Measurements from ENCODE around the gene SMIM38.

The SMIM38 gene

DNA sequence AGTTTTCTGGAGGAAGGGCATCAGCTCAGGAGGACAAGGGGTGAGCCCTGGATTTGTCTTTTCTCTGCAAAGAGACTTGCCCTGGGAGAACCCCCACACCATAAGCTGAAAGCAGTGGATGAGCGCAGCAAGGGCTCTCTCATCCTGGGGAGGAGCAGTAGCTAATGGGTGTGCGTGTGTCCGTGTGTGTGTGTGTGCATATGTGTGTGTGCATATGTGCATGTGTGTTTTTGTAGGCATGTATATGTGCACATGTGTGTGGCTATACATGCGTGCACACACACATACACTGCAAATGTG lies 45.3 kb downstream of the SMIM38 start:
- no peak overlapping the region for H3K4me3 ChIP-seq (ENCODE audit: control insufficient read depth, low read depth, low read length)
- no peak for DNase-seq (ENCODE audit: low read depth)
- TF ChIP-seq, protein P1, sequence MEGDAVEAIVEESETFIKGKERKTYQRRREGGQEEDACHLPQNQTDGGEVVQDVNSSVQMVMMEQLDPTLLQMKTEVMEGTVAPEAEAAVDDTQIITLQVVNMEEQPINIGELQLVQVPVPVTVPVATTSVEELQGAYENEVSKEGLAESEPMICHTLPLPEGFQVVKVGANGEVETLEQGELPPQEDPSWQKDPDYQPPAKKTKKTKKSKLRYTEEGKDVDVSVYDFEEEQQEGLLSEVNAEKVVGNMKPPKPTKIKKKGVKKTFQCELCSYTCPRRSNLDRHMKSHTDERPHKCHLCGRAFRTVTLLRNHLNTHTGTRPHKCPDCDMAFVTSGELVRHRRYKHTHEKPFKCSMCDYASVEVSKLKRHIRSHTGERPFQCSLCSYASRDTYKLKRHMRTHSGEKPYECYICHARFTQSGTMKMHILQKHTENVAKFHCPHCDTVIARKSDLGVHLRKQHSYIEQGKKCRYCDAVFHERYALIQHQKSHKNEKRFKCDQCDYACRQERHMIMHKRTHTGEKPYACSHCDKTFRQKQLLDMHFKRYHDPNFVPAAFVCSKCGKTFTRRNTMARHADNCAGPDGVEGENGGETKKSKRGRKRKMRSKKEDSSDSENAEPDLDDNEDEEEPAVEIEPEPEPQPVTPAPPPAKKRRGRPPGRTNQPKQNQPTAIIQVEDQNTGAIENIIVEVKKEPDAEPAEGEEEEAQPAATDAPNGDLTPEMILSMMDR (conservative IDR thresholded peaks at IDR 0.05; ENCODE audit: control insufficient read depth, insufficient read depth, low read depth, low read length) = no peak

DNA sequence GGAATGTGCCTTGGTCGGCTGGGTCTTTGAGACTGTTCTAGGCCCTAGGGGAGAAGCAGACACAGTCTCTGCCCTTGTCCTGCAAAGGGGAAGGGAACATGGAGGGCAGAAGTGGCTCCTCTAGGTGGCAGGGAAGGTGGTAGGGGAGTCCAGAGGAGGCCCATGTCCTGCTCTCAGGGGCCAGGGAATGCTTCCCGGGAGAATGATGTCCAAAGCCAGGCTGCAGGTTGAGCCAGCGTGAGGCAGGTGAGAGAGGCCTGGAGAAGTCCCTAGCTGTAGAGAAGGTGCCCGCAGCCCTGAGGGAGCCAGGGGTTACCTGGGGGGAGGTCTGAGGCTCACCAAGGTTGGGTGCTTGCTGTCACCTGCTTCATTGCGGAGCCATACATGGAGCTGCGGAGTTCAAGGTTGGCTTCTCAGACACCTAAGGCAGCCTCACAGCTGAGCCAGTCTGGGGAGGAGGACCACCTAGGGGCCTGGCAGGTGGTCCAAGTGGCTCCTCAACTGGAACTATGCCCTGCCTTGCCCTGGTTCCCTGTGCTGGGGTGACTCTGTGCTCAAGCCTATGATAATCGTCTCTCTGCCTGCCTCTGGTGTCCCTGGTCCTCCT lies 46.1 kb downstream of the SMIM38 start:
- H3K4me3 ChIP-seq (ENCODE audit: control insufficient read depth, low read depth, low read length) = no peak overlapping the region
- DNase-seq (ENCODE audit: low read depth) = no peak
- TF ChIP-seq, protein P1 (conservative IDR thresholded peaks at IDR 0.05; ENCODE audit: control insufficient read depth, insufficient read depth, low read depth, low read length) = no peak

DNA sequence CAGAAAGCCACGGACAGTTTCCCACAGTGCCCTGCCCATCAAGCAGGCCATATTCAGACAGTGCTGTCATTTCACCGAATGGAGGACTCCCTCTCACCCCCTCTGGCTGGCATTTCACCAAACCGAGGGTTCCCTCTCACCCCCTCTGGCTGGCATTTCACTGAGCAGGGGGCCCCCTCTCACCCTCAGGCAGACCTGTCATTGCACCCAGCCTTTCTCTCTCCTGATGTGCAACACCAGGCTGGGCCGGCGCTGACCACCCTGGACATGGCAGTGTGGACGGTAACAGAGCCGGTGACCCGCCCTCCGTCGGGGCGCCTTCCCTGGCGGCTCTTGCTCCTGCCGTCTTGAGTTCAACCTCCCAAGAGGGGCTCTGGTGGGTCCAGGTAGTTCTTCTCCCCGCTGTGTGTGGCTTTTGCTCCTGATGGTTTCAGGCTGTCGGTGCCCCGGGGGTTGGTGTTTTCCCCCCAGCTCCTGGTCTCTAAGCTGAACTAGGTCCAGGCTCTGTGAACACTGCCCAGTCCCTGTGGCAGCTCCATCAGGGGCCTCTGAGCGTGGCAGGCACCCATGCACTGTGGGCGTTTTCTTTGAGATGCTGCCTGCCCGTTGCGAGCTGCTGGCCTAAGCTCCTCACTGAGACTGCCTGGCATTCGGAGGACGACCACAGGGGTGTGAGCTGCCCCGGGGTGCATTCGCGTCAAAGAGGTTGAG lies 46.9 kb downstream of the SMIM38 start:
- TF ChIP-seq, protein P1 (conservative IDR thresholded peaks at IDR 0.05; ENCODE audit: control insufficient read depth, insufficient read depth, low read depth, low read length) = no peak
- no peak for DNase-seq (ENCODE audit: low read depth)
- H3K4me3 ChIP-seq (ENCODE audit: control insufficient read depth, low read depth, low read length) = no peak overlapping the region

DNA sequence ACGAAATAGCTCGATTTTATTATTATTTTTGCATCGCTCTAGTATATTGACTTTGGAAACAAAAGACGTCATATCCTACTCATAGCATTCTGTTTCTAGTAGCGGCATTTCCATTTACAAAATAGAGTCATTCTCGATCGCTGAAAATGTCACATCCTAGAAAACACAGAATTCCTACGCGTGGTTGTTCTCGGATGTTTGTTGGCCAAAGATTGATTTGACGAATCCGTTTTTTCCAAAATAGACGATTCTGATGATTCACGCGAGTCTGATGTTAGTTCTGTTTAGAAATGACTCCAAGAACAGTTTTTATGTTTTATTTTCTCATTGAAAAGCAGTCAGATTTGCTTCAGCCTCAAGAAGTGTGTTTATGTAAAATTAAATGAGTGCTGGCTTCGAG lies 47.6 kb downstream of the SMIM38 start:
- DNase-seq (ENCODE audit: low read depth) = no peak
- H3K4me3 ChIP-seq (ENCODE audit: control insufficient read depth, low read depth, low read length) = no peak overlapping the region
- TF ChIP-seq, protein P1 (conservative IDR thresholded peaks at IDR 0.05; ENCODE audit: control insufficient read depth, insufficient read depth, low read depth, low read length) = no peak

DNA sequence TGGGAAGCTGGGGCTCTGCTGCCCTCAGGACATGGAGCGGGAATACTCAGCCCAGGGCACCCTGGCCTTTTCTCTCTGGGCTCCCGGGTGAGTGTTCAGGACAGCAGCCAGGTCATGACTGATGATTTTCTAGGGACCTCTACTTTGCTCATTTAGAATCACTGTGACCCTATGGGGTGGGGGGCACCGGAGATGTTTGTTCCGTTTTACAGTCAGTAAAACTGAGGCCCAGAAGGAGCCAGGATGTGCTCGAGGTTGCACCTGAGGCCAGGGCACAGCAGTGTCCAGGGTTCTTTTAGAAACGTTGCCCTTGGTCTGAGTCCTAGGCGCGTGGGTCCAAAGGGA lies 48.1 kb downstream of the SMIM38 start:
- H3K4me3 ChIP-seq (ENCODE audit: control insufficient read depth, low read depth, low read length) = no peak overlapping the region
- TF ChIP-seq, protein P1 (conservative IDR thresholded peaks at IDR 0.05; ENCODE audit: control insufficient read depth, insufficient read depth, low read depth, low read length) = no peak
- no peak for DNase-seq (ENCODE audit: low read depth)

DNA sequence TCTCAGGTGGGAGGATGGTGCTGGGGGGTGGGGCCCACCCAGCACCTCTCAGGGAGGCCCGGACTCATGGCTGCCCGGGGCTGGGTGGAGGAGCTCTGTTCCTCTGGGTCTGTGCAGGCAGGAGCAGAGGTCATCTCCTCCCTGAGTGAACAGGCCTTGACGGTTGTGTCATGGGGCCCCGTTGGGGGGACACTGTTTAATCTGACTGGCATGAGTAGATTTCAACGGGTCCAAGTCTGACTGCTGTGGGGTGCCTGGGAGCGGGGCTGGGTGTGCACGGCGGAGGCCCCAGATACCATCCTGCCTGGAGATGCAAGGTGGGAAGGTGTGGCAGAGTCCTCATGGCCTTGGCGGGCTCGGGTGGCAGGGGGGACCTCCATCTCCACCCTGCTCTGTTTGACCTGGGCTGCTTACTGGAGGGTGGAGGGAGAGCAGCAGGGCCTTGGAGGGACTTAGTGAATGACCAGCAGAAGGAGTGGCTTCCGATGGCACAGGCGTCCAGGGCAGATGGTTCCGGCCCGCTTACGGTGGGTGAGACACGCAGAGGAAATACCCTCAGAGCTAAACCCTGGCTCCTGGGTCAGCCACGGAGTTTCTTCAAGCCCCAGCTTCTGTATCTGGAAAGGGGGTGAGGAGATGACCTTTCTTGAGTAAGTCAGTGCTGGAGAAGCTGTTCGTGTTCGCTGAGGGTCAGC lies 48.7 kb downstream of the SMIM38 start:
- no peak for DNase-seq (ENCODE audit: low read depth)
- TF ChIP-seq, protein P1 (conservative IDR thresholded peaks at IDR 0.05; ENCODE audit: control insufficient read depth, insufficient read depth, low read depth, low read length) = no peak
- no peak overlapping the region for H3K4me3 ChIP-seq (ENCODE audit: control insufficient read depth, low read depth, low read length)
